Adrenal gland (tissue), 12 donors: ENCODE measurements around the gene ANTKMT. TPM values are rescaled to one million over a fixed set of nuclear protein-coding genes. Genes with fewer than 3 reads are reported as not detected.

Experiments
- DNase-seq, 7 donors: peaks; one replicate each; pipeline ENCODE4 v3.0.0-alpha.2; 2019 to 2020
- H3K27ac ChIP-seq, 5 donors: fragments of 200-600 bp; sonication (generic) in 4 of 5; 1 replicate in 3 of 5; 2 replicates in 2 of 5; pipeline versions ENCODE4 v1.5.1 to v1.8.0; 2016 to 2020; ENCODE audit warnings: mild to moderate bottlenecking in 1 of 5
- H3K27me3 ChIP-seq: fragments of 200-600 bp; 2 replicates; pipeline ENCODE4 v1.8.0; 2021
- H3K36me3 ChIP-seq, 2 donors: fragments of 200-600 bp; replicated peaks in 1 of 2; 1 replicate in 1 of 2; 2 replicates in 1 of 2; pipeline versions ENCODE4 v1.5.1 to v1.8.0; 2018 to 2022
- H3K4me1 ChIP-seq, 2 donors: fragments of 200-600 bp; replicated peaks in 1 of 2; 1 replicate in 1 of 2; 2 replicates in 1 of 2; pipeline versions ENCODE4 v1.5.1 to v1.8.0; 2018 to 2021
- H3K4me3 ChIP-seq, 4 donors: fragments of 200-600 bp; sonication (generic) in 3 of 4; one replicate each; pipeline ENCODE4 v1.5.1; 2016 to 2018
- H3K9me3 ChIP-seq, 3 donors: fragments of 200-600 bp; sonication (generic) in 1 of 3; replicated peaks in 1 of 3; 1 replicate in 2 of 3; 2 replicates in 1 of 3; pipeline versions ENCODE4 v1.5.1 to v1.8.0; 2016 to 2021
- POLR2A ChIP-seq, 2 donors: fragments of 450-650 bp; IDR thresholded peaks; one replicate each; pipeline ENCODE4 v1.6.1; 2017; ENCODE audit warnings: antibody characterized with exemption in 2 of 2, mild to moderate bottlenecking in 2 of 2, moderate library complexity in 1 of 2
- WGBS, 4 donors: extraction: QIAGEN DNeasy Blood & Tissue Kit in 2 of 4; methylation state at CpG; one replicate each; pipeline versions ENCODE4 v1.1.5 to v1.1.7; 2013 to 2017; 5-methylcytosine and 5-hydroxymethylcytosine counted together
- intact Hi-C, 2 donors: fragments of 100-400 bp; cut with DNase I; formaldehyde crosslinking; loops; one replicate each; pipeline versions ENCODE4 v1.14.1 to v1.15.0; 2022 to 2023
- polyA plus RNA-seq, 3 donors: library from polyadenylated mRNA; stranded (reverse); fragments of 200-250 nt in 2 of 3; fragments of 350-450 nt in 1 of 3; fragmentation: Illumina TruSeq in 1 of 3; extraction: RNeasy Lipid Tissue Mini Kit (QIAGEN cat#74804) in 1 of 3; gene quantifications; one replicate each; pipeline ENCODE4 v1.2.3, GENCODE V29; 2013 to 2014
- total RNA-seq, 9 donors: library from RNA; depleted of rRNA in 4 of 9; stranded (reverse); fragments of >200 nt in 4 of 9; fragments of 120-200 nt in 1 of 9; fragmentation: NEBNext Ultra II Directional in 1 of 9; extraction: Animal tissue kit (Norgen Biotek cat#: 25700) in 1 of 9; gene quantifications; one replicate each; pipeline versions ENCODE4 v1.1.0 to v1.2.4, GENCODE V29; 2013 to 2023
- TF ChIP-seq, protein P1 (sequence below), 6 experiments: fragments of 450-650 bp in 4 of 6; fragments of 200-600 bp in 2 of 6; sonication (generic) in 1 of 6; IDR thresholded peaks; 1 replicate in 5 of 6; 2 replicates in 1 of 6; pipeline versions ENCODE4 v1.5.1 to v1.8.0; 2016 to 2021; ENCODE audit warnings: antibody characterized with exemption in 6 of 6, mild to moderate bottlenecking in 2 of 6, moderate library complexity in 1 of 6
- donor health status: healthy with polysubstance abuse.
- donor health status: Bipolar disorder and iron deficiency.
- donor health status: DM: yes; HTN: yes; CAD: no.
- donor health status: DM: no; HTN: no; CAD: no.
- donor health status: DM: no; HTN: no; CAD: no.
- donor health status: DM: yes; HTN: yes; CAD: no.

Gene ANTKMT
- total and polyA plus RNA-seq, 12 donors: 0.48 to 127 (median 64.1) TPM

DNA sequence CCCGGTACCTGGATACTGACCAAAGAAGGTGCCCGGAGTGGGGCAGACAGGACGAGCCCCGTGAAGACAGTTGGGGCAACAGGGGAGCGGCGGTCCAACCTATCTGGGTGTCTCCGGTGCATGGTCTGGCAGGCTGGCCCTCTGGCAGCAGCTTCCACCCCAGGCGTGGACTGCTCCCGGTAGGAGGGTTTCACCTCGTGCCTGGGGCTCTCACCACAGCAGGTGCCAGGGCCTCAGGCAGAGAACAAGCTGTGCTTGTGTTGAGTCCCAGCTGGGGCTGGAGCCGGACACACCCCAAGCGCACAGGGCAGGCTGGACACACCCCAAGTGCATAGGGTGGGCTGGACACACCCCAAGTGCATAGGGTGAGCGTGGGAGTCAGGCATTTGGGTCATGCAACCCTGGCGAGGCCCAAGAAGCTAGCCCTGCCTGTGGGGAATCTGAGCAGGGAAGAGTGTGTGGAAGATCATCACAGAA is 13.8 kb upstream of the ANTKMT start:
- Histone ChIP-seq H3K4me1 (no peaks in the 10 kb centered on the region), H3K9me3 (no peaks in the 10 kb centered on the region), H3K4me3 (no peak overlapping the region), H3K27me3 (peaks cover 52% of the 10 kb centered on the region), H3K36me3 (no peaks in the 10 kb centered on the region), H3K27ac (peak overlapping the region in 1 of 5 donors; percentile 17)
- intact Hi-C loops: loop anchor here in 1 of 2 donors (5.0 kb wide), 1 partner anchor 75 kb away; no protein-coding TSS in a partner anchor
- WGBS, 4 donors: 37 to 48% (median 43%) methylated on average over 10 to 14 of the region's 14 CpGs; no CpG with 5 or more reads in 1 of the 4 donors
- TF ChIP-seq POLR2A (IDR thresholded peaks at IDR 0.05): no peak
- TF ChIP-seq, protein P1, sequence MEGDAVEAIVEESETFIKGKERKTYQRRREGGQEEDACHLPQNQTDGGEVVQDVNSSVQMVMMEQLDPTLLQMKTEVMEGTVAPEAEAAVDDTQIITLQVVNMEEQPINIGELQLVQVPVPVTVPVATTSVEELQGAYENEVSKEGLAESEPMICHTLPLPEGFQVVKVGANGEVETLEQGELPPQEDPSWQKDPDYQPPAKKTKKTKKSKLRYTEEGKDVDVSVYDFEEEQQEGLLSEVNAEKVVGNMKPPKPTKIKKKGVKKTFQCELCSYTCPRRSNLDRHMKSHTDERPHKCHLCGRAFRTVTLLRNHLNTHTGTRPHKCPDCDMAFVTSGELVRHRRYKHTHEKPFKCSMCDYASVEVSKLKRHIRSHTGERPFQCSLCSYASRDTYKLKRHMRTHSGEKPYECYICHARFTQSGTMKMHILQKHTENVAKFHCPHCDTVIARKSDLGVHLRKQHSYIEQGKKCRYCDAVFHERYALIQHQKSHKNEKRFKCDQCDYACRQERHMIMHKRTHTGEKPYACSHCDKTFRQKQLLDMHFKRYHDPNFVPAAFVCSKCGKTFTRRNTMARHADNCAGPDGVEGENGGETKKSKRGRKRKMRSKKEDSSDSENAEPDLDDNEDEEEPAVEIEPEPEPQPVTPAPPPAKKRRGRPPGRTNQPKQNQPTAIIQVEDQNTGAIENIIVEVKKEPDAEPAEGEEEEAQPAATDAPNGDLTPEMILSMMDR (IDR thresholded peaks at IDR 0.05): no peak
- peak in 1 of 7 donors; percentile 89 for DNase-seq

DNA sequence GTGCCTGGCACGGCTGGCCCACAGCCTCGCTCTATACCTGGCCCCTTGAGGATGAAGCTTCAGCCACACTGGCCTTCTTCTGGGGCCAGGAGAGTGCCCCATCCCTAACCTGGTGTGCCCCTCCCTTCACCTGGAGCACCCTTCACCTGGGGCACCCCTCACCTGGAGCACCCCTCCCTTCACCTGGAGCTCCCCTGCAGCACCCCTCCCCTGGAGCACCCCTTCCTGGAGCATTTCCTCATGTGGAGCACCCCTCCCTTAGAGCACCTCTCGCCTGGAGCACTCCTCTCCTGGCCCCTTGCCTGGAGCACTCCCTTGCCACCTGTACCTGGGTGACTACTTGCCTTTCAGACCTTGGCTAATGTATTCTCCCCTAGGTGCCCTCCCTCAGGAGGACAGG is 12.9 kb upstream of the ANTKMT start:
- Histone ChIP-seq H3K4me3 (no peak overlapping the region), H3K4me1 (peaks cover 0 to 4% of the 10 kb centered on the region in 2 donors), H3K36me3 (no peaks in the 10 kb centered on the region), H3K9me3 (no peaks in the 10 kb centered on the region), H3K27ac (no peak overlapping the region), H3K27me3 (peaks cover 43% of the 10 kb centered on the region)
- no peak for DNase-seq
- no peak for TF ChIP-seq POLR2A (IDR thresholded peaks at IDR 0.05)
- TF ChIP-seq, protein P1 (IDR thresholded peaks at IDR 0.05): no peak
- WGBS, 4 donors: 30 to 68% (median 43%) methylated on average over 1 to 3 of the region's 3 CpGs
- intact Hi-C loops: loop anchor here in 1 of 2 donors (5.0 kb wide), 1 partner anchor 74 kb away; no protein-coding TSS in a partner anchor

DNA sequence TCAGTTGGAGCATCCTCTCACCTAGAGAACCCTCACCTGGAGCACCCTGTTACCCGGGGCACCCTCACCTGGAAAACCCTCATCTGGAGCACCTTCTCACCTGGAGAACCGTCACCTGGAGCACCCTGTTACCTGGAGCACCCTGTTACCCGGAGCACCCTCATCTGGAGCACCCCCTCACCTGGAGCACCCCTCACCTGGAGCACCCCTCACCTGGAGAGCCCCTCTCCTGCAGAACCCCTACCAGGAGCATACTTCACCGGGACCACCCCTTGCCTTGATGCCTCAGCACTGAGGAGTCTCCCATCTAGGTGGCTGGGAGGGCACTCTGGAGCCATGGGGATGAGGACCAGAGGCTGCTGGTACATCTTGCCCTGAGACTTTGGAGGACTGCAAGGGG is 12.0 kb upstream of the ANTKMT start:
- Histone ChIP-seq H3K36me3 (no peaks in the 10 kb centered on the region), H3K27me3 (peaks cover 33% of the 10 kb centered on the region), H3K9me3 (no peaks in the 10 kb centered on the region), H3K4me3 (no peak overlapping the region), H3K4me1 (peaks cover 0 to 4% of the 10 kb centered on the region in 2 donors), H3K27ac (peak overlapping the region in 1 of 5 donors; percentile 44)
- no peak for DNase-seq
- 51 to 88% (median 63%) methylated on average over 3 to 4 of the region's 4 CpGs for WGBS, 4 donors
- no peak for TF ChIP-seq POLR2A (IDR thresholded peaks at IDR 0.05)
- TF ChIP-seq, protein P1 (IDR thresholded peaks at IDR 0.05): no peak
- intact Hi-C loops: loop anchor here in 1 of 2 donors (5.0 kb wide), 1 partner anchor 73 kb away; no protein-coding TSS in a partner anchor

DNA sequence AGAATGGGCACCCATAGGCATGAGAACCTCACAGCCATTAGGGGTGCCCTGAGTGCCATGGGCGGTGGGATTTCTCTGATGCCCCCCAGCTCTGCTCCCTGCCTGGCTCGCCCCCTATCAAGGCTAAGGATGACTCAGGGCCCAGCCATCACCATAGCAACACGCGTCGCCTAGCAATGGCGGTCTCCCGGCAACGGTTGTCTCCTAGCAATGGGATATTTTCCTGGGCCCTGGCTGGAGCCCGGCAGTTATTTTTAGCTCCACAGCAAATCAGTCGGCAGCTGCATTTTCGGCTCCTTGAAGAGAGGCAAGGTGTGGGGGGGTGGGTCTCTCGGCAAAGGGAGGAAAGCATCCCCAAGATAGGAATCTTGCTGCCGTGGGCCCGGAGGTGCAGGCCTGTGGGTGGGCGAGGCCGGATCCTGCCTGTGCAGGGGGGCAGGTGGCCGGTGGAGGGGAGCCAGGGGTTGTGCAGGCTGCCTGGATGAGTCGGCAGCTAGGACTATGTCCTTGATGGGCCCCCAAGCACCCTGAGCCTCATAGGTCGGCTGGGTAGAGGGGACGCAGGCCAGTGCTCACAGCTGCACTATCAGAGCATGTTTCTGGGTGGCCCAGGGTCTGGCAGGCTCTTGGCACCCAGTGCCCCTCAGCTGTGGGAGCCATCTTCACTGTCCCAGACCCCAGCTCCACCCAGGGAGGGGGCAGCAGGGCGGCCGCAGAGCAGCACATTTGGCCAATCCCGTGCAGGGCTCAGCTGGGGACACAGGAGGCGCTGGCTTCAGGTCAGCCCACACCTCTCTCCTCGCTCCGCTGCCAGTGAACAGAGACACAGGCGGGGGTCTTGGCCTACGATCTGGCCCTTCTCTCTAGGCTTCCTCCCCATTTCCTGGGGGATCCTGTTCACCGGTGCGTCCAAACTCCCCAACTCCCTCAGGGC is 11.1 kb upstream of the ANTKMT start:
- Histone ChIP-seq H3K9me3 (no peaks in the 10 kb centered on the region), H3K27me3 (peaks cover 25% of the 10 kb centered on the region), H3K27ac (peak overlapping the region in 1 of 5 donors; percentile 60), H3K36me3 (no peaks in the 10 kb centered on the region), H3K4me1 (peaks cover 5 to 11% of the 10 kb centered on the region in 2 donors), H3K4me3 (no peak overlapping the region)
- TF ChIP-seq, protein P1 (IDR thresholded peaks at IDR 0.05): no peak
- TF ChIP-seq POLR2A (IDR thresholded peaks at IDR 0.05): no peak
- intact Hi-C loops: loop anchor here (5.0 to 10.0 kb wide), 4 partner anchors 72 to 347 kb away; partner anchors contain the start of genes CHTF18 (in 1 of the 2) and RPUSD1 (in 1 of the 2)
- WGBS, 4 donors: 9 to 28% (median 20%) methylated on average over 9 to 30 of the region's 30 CpGs
- peak; percentile 64 to 95 (median 81) for DNase-seq
